Mesenchymal stem cell (in vitro differentiated cells and primary cell): ENCODE measurements around the gene VIL1. TPM values are rescaled to one million over a fixed set of nuclear protein-coding genes. Genes with fewer than 3 reads are reported as not detected.

Experiments used
- DNase-seq: peaks from one replicate; pipeline ENCODE4 v3.0.0-alpha.2; 2013
- H2AFZ ChIP-seq: one replicate; pipeline ENCODE4 v1.6.1; 2013; ENCODE audit warnings: low read depth, mild to moderate bottlenecking, control low read depth, inconsistent platforms, low read length, moderate library complexity
- H2AK5ac ChIP-seq: 2 replicates; pipeline ENCODE4 v1.6.1; 2013; ENCODE audit warnings: low read length, moderate library complexity, mild to moderate bottlenecking, inconsistent platforms; ENCODE audit not compliant: severe bottlenecking
- H2BK120ac ChIP-seq: one replicate; pipeline ENCODE4 v1.6.1; 2013; ENCODE audit warnings: low read depth, mild to moderate bottlenecking, inconsistent platforms, low read length, moderate library complexity
- H2BK12ac ChIP-seq, 2 experiments: one replicate each; pipeline ENCODE4 v1.6.1; 2013; ENCODE audit warnings: inconsistent platforms in 2 of 2, low read length in 2 of 2, mild to moderate bottlenecking in 2 of 2, moderate library complexity in 2 of 2, control low read depth in 1 of 2
- H2BK15ac ChIP-seq: one replicate; pipeline ENCODE4 v1.6.1; 2013; ENCODE audit warnings: mild to moderate bottlenecking, low read depth, inconsistent platforms; ENCODE audit not compliant: poor library complexity, severe bottlenecking
- H2BK5ac ChIP-seq: 2 replicates; pipeline ENCODE4 v1.6.1; 2013; ENCODE audit warnings: low read depth, mild to moderate bottlenecking, low read length, control low read depth, inconsistent platforms; ENCODE audit not compliant: poor library complexity, severe bottlenecking
- H3K14ac ChIP-seq, 2 experiments: one replicate each; pipeline ENCODE4 v1.6.1; 2013; ENCODE audit warnings: inconsistent platforms in 2 of 2, low read length in 2 of 2, control low read depth in 1 of 2, mild to moderate bottlenecking in 1 of 2, moderate library complexity in 1 of 2
- H3K18ac ChIP-seq, 2 experiments: one replicate each; pipeline ENCODE4 v1.6.1; 2013; ENCODE audit warnings: inconsistent platforms in 2 of 2, low read length in 2 of 2, control low read depth in 1 of 2, low read depth in 1 of 2, mild to moderate bottlenecking in 1 of 2
- H3K23ac ChIP-seq, 2 experiments: one replicate each; pipeline ENCODE4 v1.6.1; 2013; ENCODE audit warnings: inconsistent platforms in 2 of 2, low read length in 2 of 2, mild to moderate bottlenecking in 2 of 2, moderate library complexity in 2 of 2, control low read depth in 1 of 2
- H3K27ac ChIP-seq: 2 replicates; pipeline ENCODE4 v1.5.1; 2013; ENCODE audit warnings: mild to moderate bottlenecking, moderate library complexity, low read length, control low read depth, inconsistent platforms; ENCODE audit not compliant: poor library complexity, severe bottlenecking
- H3K27me3 ChIP-seq, 2 experiments: 2 replicates each; pipeline versions ENCODE4 v1.6.1 to v1.7.0; 2013; ENCODE audit warnings: low read length in 2 of 2, mild to moderate bottlenecking in 2 of 2, moderate library complexity in 2 of 2, control low read depth in 1 of 2, inconsistent platforms in 1 of 2; ENCODE audit not compliant: control insufficient read depth in 1 of 2, insufficient read depth in 1 of 2
- H3K36me3 ChIP-seq, 2 experiments: 2 replicates each; pipeline versions ENCODE4 v1.6.1 to v1.7.0; 2013; ENCODE audit warnings: low read length in 2 of 2, control low read depth in 1 of 2, inconsistent platforms in 1 of 2, low read depth in 1 of 2, mild to moderate bottlenecking in 1 of 2; ENCODE audit not compliant: insufficient read depth in 2 of 2, control insufficient read depth in 1 of 2
- H3K4ac ChIP-seq, 2 experiments: one replicate each; pipeline ENCODE4 v1.6.1; 2013; ENCODE audit warnings: inconsistent platforms in 2 of 2, low read length in 2 of 2, mild to moderate bottlenecking in 2 of 2, moderate library complexity in 2 of 2, control low read depth in 1 of 2, low read depth in 1 of 2
- H3K4me1 ChIP-seq: 2 replicates; pipeline ENCODE4 v1.6.1; 2013; ENCODE audit warnings: low read depth, low read length, control low read depth; ENCODE audit not compliant: control insufficient read depth, insufficient read depth
- H3K4me2 ChIP-seq: 2 replicates; pipeline ENCODE4 v1.6.1; 2013; ENCODE audit warnings: low read length, mild to moderate bottlenecking, inconsistent platforms; ENCODE audit not compliant: poor library complexity, severe bottlenecking
- H3K4me3 ChIP-seq, 2 experiments: 2 replicates each; pipeline versions ENCODE4 v1.5.1 to v1.7.0; 2013; ENCODE audit warnings: low read length in 2 of 2, mild to moderate bottlenecking in 2 of 2, control low read depth in 1 of 2, low read depth in 1 of 2; ENCODE audit not compliant: insufficient read depth in 1 of 2
- H3K79me1 ChIP-seq: replicated peaks from 2 replicates; pipeline ENCODE4 v1.6.1; 2013; ENCODE audit warnings: mild to moderate bottlenecking, control low read depth, low read length, inconsistent platforms; ENCODE audit not compliant: poor library complexity, severe bottlenecking
- H3K9ac ChIP-seq: 2 replicates; pipeline ENCODE4 v1.7.0; 2013; ENCODE audit warnings: mild to moderate bottlenecking, low read length, moderate library complexity
- H3K9me3 ChIP-seq: 2 replicates; pipeline ENCODE4 v1.7.0; 2013; ENCODE audit warnings: mild to moderate bottlenecking, low read length; ENCODE audit not compliant: control insufficient read depth
- H4K8ac ChIP-seq: one replicate; pipeline ENCODE4 v1.6.1; 2013; ENCODE audit warnings: inconsistent platforms, mild to moderate bottlenecking, low read length, moderate library complexity
- H4K91ac ChIP-seq: one replicate; pipeline ENCODE4 v1.6.1; 2013; ENCODE audit warnings: mild to moderate bottlenecking, low read length, inconsistent platforms
- WGBS: methylation state at CpG from one replicate; pipeline ENCODE4 v1.1.7; 2013; ENCODE audit warnings: mixed read lengths; 5-methylcytosine and 5-hydroxymethylcytosine counted together
- polyA plus RNA-seq, 2 experiments: library from polyadenylated mRNA; stranded (reverse); fragments of 200-250 nt; gene quantifications; one replicate each; pipeline ENCODE4 v1.2.3, GENCODE V29; 2013

The VIL1 gene
- polyA plus RNA-seq (2013, experiment 1 of 2) = not detected
- under 0.01 TPM for polyA plus RNA-seq (2013, experiment 2 of 2)

GRCh38 chr2:218418717-218419458, at the start of gene VIL1:
TSS of gene VIL1 (plus strand) at chr2:218419123. CDS start at chr2:218423779, 4,656 bp downstream.
- no peaks in the 10 kb centered on the region for H3K9me3 ChIP-seq
- H3K23ac ChIP-seq = no peak within 1 kb of the TSS
- no peak within 1 kb of the TSS for H3K4me2 ChIP-seq
- no peak within 1 kb of the TSS for H3K4me3 ChIP-seq
- no peak within 1 kb of the TSS for H4K91ac ChIP-seq
- no peak for DNase-seq
- no peak within 1 kb of the TSS for H2BK5ac ChIP-seq
- no peak within 1 kb of the TSS for H2AK5ac ChIP-seq
- 71% methylated on average over 9 of the region's 9 CpGs for WGBS
- no peaks in the 10 kb centered on the region for H3K36me3 ChIP-seq
- H3K27ac ChIP-seq = no peak within 1 kb of the TSS
- no peak within 1 kb of the TSS for H3K14ac ChIP-seq
- no peak within 1 kb of the TSS for H2AFZ ChIP-seq
- H3K9ac ChIP-seq = no peak within 1 kb of the TSS
- no peak within 1 kb of the TSS for H3K18ac ChIP-seq
- no peak within 1 kb of the TSS for H2BK120ac ChIP-seq
- H2BK12ac ChIP-seq = no peak within 1 kb of the TSS
- no peak within 1 kb of the TSS for H2BK15ac ChIP-seq
- H4K8ac ChIP-seq = no peak within 1 kb of the TSS
- H3K79me1 ChIP-seq = no peaks in the 10 kb centered on the region
- peaks cover 3 to 35% of the 10 kb centered on the region in 2 experiments for H3K27me3 ChIP-seq
- no peak within 1 kb of the TSS for H3K4ac ChIP-seq
- H3K4me1 ChIP-seq = no peaks in the 10 kb centered on the region

- H3K9me3 ChIP-seq = peaks cover 5% of the 10 kb centered on the region
- H2AFZ ChIP-seq = no peak overlapping the region
- no peak overlapping the region for H4K91ac ChIP-seq
- no peak overlapping the region for H3K18ac ChIP-seq
- H3K27me3 ChIP-seq = peaks cover 12 to 13% of the 10 kb centered on the region in 2 experiments
- no peak overlapping the region for H3K9ac ChIP-seq
- H2AK5ac ChIP-seq = no peak overlapping the region
- H3K14ac ChIP-seq = no peak overlapping the region
- no peak overlapping the region for H3K4me2 ChIP-seq
- H3K4ac ChIP-seq = no peak overlapping the region
- WGBS = 50% methylated on average over 1 of the region's 2 CpGs
- H2BK15ac ChIP-seq = no peak overlapping the region
- H3K4me3 ChIP-seq = no peak overlapping the region
- H3K79me1 ChIP-seq = no peaks in the 10 kb centered on the region
- no peak overlapping the region for H3K27ac ChIP-seq
- H3K36me3 ChIP-seq = no peaks in the 10 kb centered on the region
- no peak overlapping the region for H2BK5ac ChIP-seq
- H4K8ac ChIP-seq = no peak overlapping the region
- peaks cover 4% of the 10 kb centered on the region for H3K4me1 ChIP-seq
- H2BK12ac ChIP-seq = no peak overlapping the region
- no peak for DNase-seq
- no peak overlapping the region for H2BK120ac ChIP-seq
- no peak overlapping the region for H3K23ac ChIP-seq
Measured at GRCh38 chr2:218369330-218369729, 49.6 kb upstream of the VIL1 start.

GRCh38 chr2:218370410-218371063, 48.4 kb upstream of the VIL1 start:
- Histone ChIP-seq H3K4me2 (no peak overlapping the region), H3K4me3 (no peak overlapping the region), H3K4ac (no peak overlapping the region), H3K9ac (no peak overlapping the region), H2BK5ac (no peak overlapping the region), H2BK120ac (no peak overlapping the region), H4K8ac (no peak overlapping the region), H3K4me1 (peaks cover 4% of the 10 kb centered on the region), H3K14ac (no peak overlapping the region), H4K91ac (no peak overlapping the region), H3K9me3 (peaks cover 5% of the 10 kb centered on the region), H3K27me3 (peaks cover 7 to 12% of the 10 kb centered on the region in 2 experiments), H3K36me3 (no peaks in the 10 kb centered on the region), H3K27ac (no peak overlapping the region), H2BK15ac (no peak overlapping the region), H3K18ac (peak overlapping the region in 1 of 2 experiments; percentile 29), H3K23ac (no peak overlapping the region), H3K79me1 (no peaks in the 10 kb centered on the region), H2AFZ (no peak overlapping the region), H2AK5ac (no peak overlapping the region), H2BK12ac (no peak overlapping the region)
- peak; percentile 90 for DNase-seq
- WGBS = 80% methylated on average over 11 of the region's 11 CpGs

GRCh38 chr2:218371983-218372350, 47.0 kb upstream of the VIL1 start:
- H4K8ac ChIP-seq = no peak overlapping the region
- H3K23ac ChIP-seq = no peak overlapping the region
- H3K79me1 ChIP-seq = no peaks in the 10 kb centered on the region
- no peak for DNase-seq
- H3K36me3 ChIP-seq = no peaks in the 10 kb centered on the region
- H3K4me3 ChIP-seq = no peak overlapping the region
- H2AFZ ChIP-seq = no peak overlapping the region
- H2BK12ac ChIP-seq = no peak overlapping the region
- H3K14ac ChIP-seq = no peak overlapping the region
- no peak overlapping the region for H3K18ac ChIP-seq
- no peak overlapping the region for H2AK5ac ChIP-seq
- no peak overlapping the region for H3K9ac ChIP-seq
- H3K27me3 ChIP-seq = peaks cover 7 to 9% of the 10 kb centered on the region in 2 experiments
- no peak overlapping the region for H2BK120ac ChIP-seq
- no peak overlapping the region for H3K27ac ChIP-seq
- peaks cover 4% of the 10 kb centered on the region for H3K4me1 ChIP-seq
- no peak overlapping the region for H3K4ac ChIP-seq
- no peak overlapping the region for H3K4me2 ChIP-seq
- no peak overlapping the region for H2BK5ac ChIP-seq
- peak overlapping the region; percentile 89 for H2BK15ac ChIP-seq
- no peak overlapping the region for H4K91ac ChIP-seq
- no peaks in the 10 kb centered on the region for H3K9me3 ChIP-seq
